Esophagus muscularis mucosa (tissue), 4 donors: ENCODE results near the gene TNFRSF1A. TPM values are rescaled to one million over a fixed set of nuclear protein-coding genes. Genes with fewer than 3 reads are reported as not detected.

Source experiments
- DNase-seq: peaks from one replicate; pipeline ENCODE4 v3.0.0-alpha.2; 2017; ENCODE audit errors: extremely low spot score
- H3K27ac ChIP-seq, 4 donors: fragments of 200-600 bp; sonication (generic); replicated peaks in 1 of 4; 1 replicate in 3 of 4; 2 replicates in 1 of 4; pipeline ENCODE4 v1.5.1; 2016 to 2019; ENCODE audit warnings: mild to moderate bottlenecking in 1 of 4
- H3K27me3 ChIP-seq, 4 donors: fragments of 200-600 bp; sonication (generic); one replicate each; pipeline versions ENCODE4 v1.5.1 to v1.6.0; 2016 to 2019
- H3K36me3 ChIP-seq, 4 donors: fragments of 200-600 bp; sonication (generic); one replicate each; pipeline ENCODE4 v1.5.1; 2016 to 2019
- H3K4me1 ChIP-seq, 4 donors: fragments of 200-600 bp; sonication (generic); one replicate each; pipeline ENCODE4 v1.5.1; 2016 to 2019
- H3K4me3 ChIP-seq, 4 donors: fragments of 200-600 bp; sonication (generic); 1 replicate in 2 of 4; 2 replicates in 2 of 4; pipeline ENCODE4 v1.5.1; 2016 to 2019; ENCODE audit warnings: mild to moderate bottlenecking in 4 of 4, moderate library complexity in 1 of 4
- H3K9me3 ChIP-seq, 4 donors: fragments of 200-600 bp; sonication (generic); 1 replicate in 3 of 4; 2 replicates in 1 of 4; pipeline ENCODE4 v1.5.1; 2016 to 2019
- CTCF ChIP-seq, 3 experiments: fragments of 200-600 bp in 2 of 3; fragments of 450-650 bp in 1 of 3; sonication (generic) in 2 of 3; IDR thresholded peaks; one replicate each; pipeline ENCODE4 v1.5.1; 2017 to 2019; ENCODE audit warnings: antibody characterized with exemption in 3 of 3, mild to moderate bottlenecking in 2 of 3, moderate library complexity in 1 of 3
- EP300 ChIP-seq: sonication (generic); formaldehyde crosslinking; IDR thresholded peaks from one replicate; pipeline ENCODE4 v1.6.1; 2017; ENCODE audit warnings: antibody characterized with exemption
- POLR2A ChIP-seq: fragments of 450-650 bp; IDR thresholded peaks from one replicate; pipeline ENCODE4 v1.6.1; 2017; ENCODE audit warnings: antibody characterized with exemption, moderate library complexity, mild to moderate bottlenecking, low read depth
- POLR2AphosphoS5 ChIP-seq, 2 donors: sonication (generic); formaldehyde crosslinking; IDR thresholded peaks; one replicate each; pipeline ENCODE4 v1.6.1; 2017; ENCODE audit warnings: antibody characterized with exemption in 2 of 2
- WGBS: methylation state at CpG from one replicate; pipeline ENCODE4 v1.1.5; 2018; 5-methylcytosine and 5-hydroxymethylcytosine counted together
- intact Hi-C: fragments of 100-400 bp; cut with DNase I; formaldehyde crosslinking; loops from one replicate; pipeline ENCODE4 v1.15.1; 2023
- total RNA-seq, 4 donors: library from RNA; depleted of rRNA; stranded (reverse); fragments of >200 nt; gene quantifications; one replicate each; pipeline versions ENCODE4 v1.1.0 to v1.2.1, GENCODE V29; 2016

Gene TNFRSF1A
- total RNA-seq, 4 donors from 2014 or later = 146 to 464 (median 247) TPM

GRCh38 chr12:6334359-6334758, 7.5 kb downstream of the TNFRSF1A start:
- intact Hi-C loops = loop anchor here (5.0 kb wide), 1 partner anchor 198 kb away; the partner anchor contains the start of gene GAPDH
- no peaks in the 10 kb centered on the region for H3K9me3 ChIP-seq
- H3K27me3 ChIP-seq = no peaks in the 10 kb centered on the region
- H3K27ac ChIP-seq = peak overlapping the region; percentile 93 to 99 (median 97)
- TF ChIP-seq POLR2A = no peak
- no peak for TF ChIP-seq POLR2AphosphoS5 (IDR thresholded peaks at IDR 0.05)
- TF ChIP-seq CTCF (IDR thresholded peaks at IDR 0.05) = no peak
- no peak for TF ChIP-seq EP300
- peaks cover 39 to 55% (median 53%) of the 10 kb centered on the region in 4 donors for H3K36me3 ChIP-seq
- H3K4me3 ChIP-seq = peak overlapping the region in 2 of 4 donors; percentile 61 to 85
- peaks cover 68 to 100% (median 98%) of the 10 kb centered on the region in 4 donors for H3K4me1 ChIP-seq
- WGBS = 59% methylated on average over 5 of the region's 5 CpGs
- no peak for DNase-seq

GRCh38 chr12:6333566-6333965, 8.3 kb downstream of the TNFRSF1A start:
- Histone ChIP-seq H3K36me3 (peaks cover 47 to 63% (median 61%) of the 10 kb centered on the region in 4 donors), H3K4me1 (peaks cover 60 to 100% (median 98%) of the 10 kb centered on the region in 4 donors), H3K27ac (peak overlapping the region; percentile 93 to 99 (median 97)), H3K9me3 (no peaks in the 10 kb centered on the region), H3K27me3 (no peaks in the 10 kb centered on the region), H3K4me3 (no peak overlapping the region)
- TF ChIP-seq CTCF (IDR thresholded peaks at IDR 0.05) (no peak), POLR2AphosphoS5 (IDR thresholded peaks at IDR 0.05) (no peak), POLR2A (no peak), EP300 (no peak)
- WGBS = 83% methylated on average over 9 of the region's 9 CpGs
- DNase-seq = no peak
- intact Hi-C loops = loop anchor here (5.0 kb wide), 1 partner anchor 199 kb away; the partner anchor contains the start of gene GAPDH

GRCh38 chr12:6333029-6333428, 8.8 kb downstream of the TNFRSF1A start:
- intact Hi-C loops = loop anchor here (5.0 kb wide), 1 partner anchor 199 kb away; the partner anchor contains the start of gene GAPDH
- WGBS = 70% methylated on average over 8 of the region's 9 CpGs
- Histone ChIP-seq H3K4me1 (peaks cover 59 to 100% (median 98%) of the 10 kb centered on the region in 4 donors), H3K36me3 (peaks cover 52 to 68% (median 67%) of the 10 kb centered on the region in 4 donors), H3K4me3 (no peak overlapping the region), H3K9me3 (no peaks in the 10 kb centered on the region), H3K27me3 (no peaks in the 10 kb centered on the region), H3K27ac (peak overlapping the region; percentile 93 to 99 (median 97))
- DNase-seq = no peak
- TF ChIP-seq POLR2A = no peak
- no peak for TF ChIP-seq POLR2AphosphoS5 (IDR thresholded peaks at IDR 0.05)
- no peak for TF ChIP-seq EP300
- no peak for TF ChIP-seq CTCF (IDR thresholded peaks at IDR 0.05)

- H3K4me1 ChIP-seq = peaks cover 59 to 100% (median 98%) of the 10 kb centered on the region in 4 donors
- no peaks in the 10 kb centered on the region for H3K27me3 ChIP-seq
- no peaks in the 10 kb centered on the region for H3K9me3 ChIP-seq
- DNase-seq = no peak
- H3K4me3 ChIP-seq = no peak overlapping the region
- H3K27ac ChIP-seq = peak overlapping the region; percentile 93 to 99 (median 97)
- WGBS = 68% methylated on average over 4 of the region's 4 CpGs
- TF ChIP-seq CTCF (IDR thresholded peaks at IDR 0.05) (no peak), POLR2AphosphoS5 (IDR thresholded peaks at IDR 0.05) (no peak), POLR2A (no peak), EP300 (no peak)
- H3K36me3 ChIP-seq = peaks cover 54 to 74% (median 72%) of the 10 kb centered on the region in 4 donors
- intact Hi-C loops = loop anchor here (5.0 kb wide), 1 partner anchor 200 kb away; the partner anchor contains the start of gene GAPDH
These were observed 9.4 kb downstream of the TNFRSF1A start for GRCh38 chr12:6332459-6332858.
